A549 (cell line): ENCODE measurements around the gene DCT. TPM values are rescaled to one million over a fixed set of nuclear protein-coding genes. Genes with fewer than 3 reads are reported as not detected.
A peak's percentile ranks its signal among the peaks of the same experiment; 100 is the strongest.

Source experiments
- ATAC-seq, 2 experiments: fragments of 200-7000 bp in 1 of 2; fragments of >200 bp in 1 of 2; cut with Nextera tagmentation in 1 of 2; cut with Tn5 transposase in 1 of 2; 3 replicates each; pipeline versions ENCODE4 v1.8.0 to v1.9.1; 2018 to 2020; ENCODE audit warnings: mild to moderate bottlenecking in 1 of 2, moderate library complexity in 1 of 2
- CTCF ChIA-PET: fragments of 300-600 bp; sonication (Branson Sonifier 250); formaldehyde crosslinking; extraction: SDS; loops from one replicate; lab custom pipeline; 2021; ENCODE audit warnings: antibody characterized with exemption, inconsistent platforms; lab: Yijun Ruan, JAX
- POLR2A ChIA-PET: fragments of 350-600 bp; formaldehyde crosslinking; extraction: SDS; loops from one replicate; lab custom pipeline; 2021; ENCODE audit warnings: antibody characterized with exemption, inconsistent platforms; lab: Yijun Ruan, JAX
- DNase-seq, 2 experiments: peaks; one replicate each; pipeline versions ENCODE4 v3.0.0 to v3.0.0-alpha.2; 2011 to 2016; ENCODE audit warnings: low read depth in 1 of 2, low spot score in 1 of 2
- FAIRE-seq: peaks from 2 replicates; lab custom pipeline; 2011; peaks lifted over from hg19 to GRCh38; lab: Jason Lieb, UNC
- H3K27ac ChIP-seq, 2 experiments: fragments of >200 bp; sonication (Bioruptor Twin); formaldehyde crosslinking; 3 replicates each; pipeline ENCODE4 v1.5.1; 2016 to 2017
- H3K4me1 ChIP-seq: fragments of >200 bp; sonication (Bioruptor Twin); formaldehyde crosslinking; 3 replicates; pipeline ENCODE4 v1.6.1; 2016
- H3K4me2 ChIP-seq: fragments of >200 bp; sonication (Bioruptor Twin); formaldehyde crosslinking; 3 replicates; pipeline ENCODE4 v1.6.1; 2016
- H3K4me3 ChIP-seq: fragments of >200 bp; sonication (Bioruptor Twin); formaldehyde crosslinking; 3 replicates; pipeline ENCODE4 v1.5.1; 2016
- H3K9me3 ChIP-seq: fragments of >200 bp; sonication (Bioruptor Twin); formaldehyde crosslinking; 3 replicates; pipeline ENCODE4 v1.6.1; 2016
- ATOH8 ChIP-seq: fragments of 250-450 bp; sonication (Bioruptor Pico); IDR thresholded peaks from 2 replicates; pipeline ENCODE4 v1.5.0; 2020; ENCODE audit warnings: low read depth, mild to moderate bottlenecking, moderate library complexity
- BCL3 ChIP-seq: fragments of >200 bp; sonication (Bioruptor Twin); formaldehyde crosslinking; IDR thresholded peaks from 3 replicates; pipeline ENCODE4 v1.6.1; 2016
- CBX2 ChIP-seq: fragments of 200-600 bp; sonication (generic); IDR thresholded peaks from 2 replicates; pipeline ENCODE4 v1.6.1; 2016; ENCODE audit warnings: low read depth, mild to moderate bottlenecking, borderline replicate concordance
- CEBPB ChIP-seq, 2 experiments: fragments of >200 bp in 1 of 2; sonication (Bioruptor Twin) in 1 of 2; formaldehyde crosslinking in 1 of 2; IDR thresholded peaks; 2 replicates each; pipeline ENCODE4 v1.6.1; 2012 to 2016
- CTCF ChIP-seq: fragments of >200 bp; sonication (Bioruptor Twin); formaldehyde crosslinking; IDR thresholded peaks from 3 replicates; pipeline ENCODE4 v1.5.1; 2016
- FOSB ChIP-seq: fragments of 250-450 bp; sonication (Bioruptor Pico); IDR thresholded peaks from 2 replicates; pipeline ENCODE4 v1.5.0; 2020; ENCODE audit warnings: mild to moderate bottlenecking, moderate library complexity
- FOXS1 ChIP-seq: fragments of 250-450 bp; sonication (Bioruptor Pico); IDR thresholded peaks from 2 replicates; pipeline ENCODE4 v1.5.0; 2020; ENCODE audit warnings: mild to moderate bottlenecking, moderate library complexity
- GATA3 ChIP-seq: IDR thresholded peaks from 2 replicates; pipeline ENCODE4 v1.6.1; 2012; ENCODE audit warnings: borderline replicate concordance
- HES2 ChIP-seq: fragments of >200 bp; sonication (Bioruptor Twin); formaldehyde crosslinking; IDR thresholded peaks from 2 replicates; pipeline ENCODE4 v1.6.1; 2016
- KDM1A ChIP-seq: fragments of 200-600 bp; sonication (generic); IDR thresholded peaks from 2 replicates; pipeline ENCODE4 v1.6.1; 2016; ENCODE audit warnings: low read depth, mild to moderate bottlenecking
- MAFK ChIP-seq: fragments of 450-650 bp; IDR thresholded peaks from 2 replicates; pipeline ENCODE4 v1.6.1; 2014; ENCODE audit not compliant: partially characterized antibody
- NFE2L2 ChIP-seq: fragments of 150-350 bp; conservative IDR thresholded peaks from 2 replicates; pipeline ENCODE4 v1.6.1; 2014; ENCODE audit warnings: low read length
- PHF8 ChIP-seq: fragments of 200-600 bp; sonication (generic); IDR thresholded peaks from 2 replicates; pipeline ENCODE4 v1.6.1; 2016; ENCODE audit warnings: low read depth, mild to moderate bottlenecking, antibody characterized with exemption, moderate library complexity, borderline replicate concordance
- RAD21 ChIP-seq, 2 experiments: fragments of >200 bp in 1 of 2; sonication (Bioruptor Twin) in 1 of 2; formaldehyde crosslinking in 1 of 2; IDR thresholded peaks in 1 of 2; conservative IDR thresholded peaks in 1 of 2; 2 replicates in 1 of 2; 3 replicates in 1 of 2; pipeline ENCODE4 v1.6.1; 2012 to 2018; ENCODE audit warnings: inconsistent platforms in 1 of 2
- RFX5 ChIP-seq: fragments of 450-650 bp; IDR thresholded peaks from 2 replicates; pipeline ENCODE4 v1.7.1; 2014; ENCODE audit warnings: antibody characterized with exemption, mild to moderate bottlenecking, moderate library complexity
- SMC3 ChIP-seq: fragments of >200 bp; sonication (Bioruptor Twin); formaldehyde crosslinking; IDR thresholded peaks from 3 replicates; pipeline ENCODE4 v1.6.1; 2018; ENCODE audit warnings: inconsistent platforms
- SREBF2 ChIP-seq: fragments of 450-650 bp; IDR thresholded peaks from 2 replicates; pipeline ENCODE4 v1.6.1; 2014; ENCODE audit warnings: mild to moderate bottlenecking, moderate library complexity
- TP53 ChIP-seq: fragments of 250-450 bp; sonication (Bioruptor Pico); IDR thresholded peaks from 2 replicates; pipeline ENCODE4 v1.5.0; 2021; ENCODE audit warnings: mild to moderate bottlenecking, moderate library complexity
- ZC3H11A ChIP-seq: fragments of 450-650 bp; IDR thresholded peaks from 2 replicates; pipeline ENCODE4 v1.6.1; 2014; ENCODE audit warnings: antibody characterized with exemption, mild to moderate bottlenecking
- whole genome bisulfite sequencing: methylation state at CpG from one replicate; pipeline ENCODE4 v1.1.6; 2017; ENCODE audit errors: missing lambda C conversion rate; 5-methylcytosine and 5-hydroxymethylcytosine counted together
- polyA plus RNA-seq, 4 experiments: library from polyadenylated mRNA; depleted of rRNA in 3 of 4; stranded (reverse); fragments of >200 nt; fragmentation: RNase III in 1 of 4; extraction: RNeasy Plus Mini Kit Qiagen cat#74134 plus additional on column Dnase treatment in 1 of 4; gene quantifications; 2 replicates in 3 of 4; 3 replicates in 1 of 4; pipeline ENCODE4 v1.2.3, GENCODE V29; 2011 to 2017

The DCT gene
- polyA plus RNA-seq, 2 of the 4 experiments (the other 2 are of a cell fraction), result 0.03 TPM; not detected in 1

GRCh38 chr13:94444826-94445225, 34.7 kb downstream of the DCT start:
- Histone ChIP-seq H3K27ac (no peak overlapping the region), H3K9me3 (no peaks in the 10 kb centered on the region; the same call in 2 of the 3 replicates), H3K4me2 (no peak overlapping the region), H3K4me3 (no peak overlapping the region), H3K4me1 (no peaks in the 10 kb centered on the region)
- ChIA-PET CTCF (no interaction called here), POLR2A (no interaction called here)
- TF ChIP-seq ATOH8 (CRISPR knock-in tag), result no peak
- no peak for TF ChIP-seq GATA3
- no peak for TF ChIP-seq NFE2L2
- DNase-seq (no peak), ATAC-seq (no peak), FAIRE-seq (no peak)

GRCh38 chr13:94435604-94436226, 43.8 kb downstream of the DCT start:
- CTCF ChIA-PET, result interaction anchor here (0.7 to 7.7 kb wide), 18 partner anchors 9 to 184 kb away, joined by 3 to 61 read pairs (median 4); no protein-coding TSS in a partner anchor
- H3K4me2 ChIP-seq, result no peak overlapping the region
- TF ChIP-seq HES2 (no peak), BCL3 (no peak), CTCF (peak; percentile 62), FOSB (CRISPR knock-in tag) (no peak), ZC3H11A (no peak), CEBPB (IDR thresholded peaks at IDR 0.05) (peak in 1 of 2 experiments; percentile 23; a peak in 1 of 4 replicates), SMC3 (peak; percentile 69), RAD21 (conservative IDR thresholded peaks at IDR 0.05 in 1 of 2, IDR thresholded peaks at IDR 0.05 in 1 of 2) (peak; percentile 63 to 71), TP53 (CRISPR knock-in tag) (no peak), KDM1A (no peak), FOXS1 (CRISPR knock-in tag) (no peak)
- POLR2A ChIA-PET, result interaction anchor here (0.5 kb wide), 1 partner anchor 114 kb away, joined by 3 read pairs; no protein-coding TSS in a partner anchor
- FAIRE-seq, result no peak
- no peak overlapping the region for H3K4me3 ChIP-seq
- DNase-seq, result peak; percentile 26 to 37
- H3K9me3 ChIP-seq, result no peaks in the 10 kb centered on the region
- 24% methylated on average over 4 of the region's 4 CpGs for WGBS
- H3K4me1 ChIP-seq, result no peaks in the 10 kb centered on the region
- ATAC-seq, result peak in 1 of 2 experiments; percentile 73; a peak in 4 of 6 replicates
- H3K27ac ChIP-seq, result no peak overlapping the region

GRCh38 chr13:94433055-94433961, 46.2 kb downstream of the DCT start:
- Histone ChIP-seq H3K4me1 (no peaks in the 10 kb centered on the region), H3K27ac (no peak overlapping the region), H3K4me3 (no peak overlapping the region), H3K9me3 (no peaks in the 10 kb centered on the region), H3K4me2 (no peak overlapping the region)
- no peak for TF ChIP-seq CBX2
- no peak for TF ChIP-seq GATA3
- TF ChIP-seq SREBF2, result no peak
- no peak for TF ChIP-seq FOSB (CRISPR knock-in tag)
- no peak for TF ChIP-seq RFX5
- no peak for TF ChIP-seq KDM1A
- TF ChIP-seq PHF8, result no peak
- no peak for TF ChIP-seq MAFK
- DNase-seq (no peak), FAIRE-seq (no peak), ATAC-seq (no peak)
- WGBS, result 79% methylated on average over 19 of the region's 19 CpGs
- ChIA-PET POLR2A (no interaction called here), CTCF (interaction anchor here (1.0 to 7.7 kb wide), 3 partner anchors 16 to 184 kb away, joined by 3 to 61 read pairs (median 3); no protein-coding TSS in a partner anchor)
